Tibial nerve (tissue), 3 donors: Measurements from ENCODE around the gene EXOC3.

Source experiments
- POLR2A ChIP-seq, 2 donors: fragments of 450-650 bp; IDR thresholded peaks; one replicate each; pipeline ENCODE4 v1.6.1; 2017; ENCODE audit warnings: antibody characterized with exemption in 2 of 2, mild to moderate bottlenecking in 2 of 2, moderate library complexity in 2 of 2
- TF ChIP-seq, protein P1 (sequence below), 5 experiments: fragments of 200-600 bp in 3 of 5; fragments of 450-650 bp in 2 of 5; sonication (generic) in 3 of 5; IDR thresholded peaks; one replicate each; pipeline ENCODE4 v1.5.1; 2016 to 2019; ENCODE audit warnings: antibody characterized with exemption in 5 of 5, mild to moderate bottlenecking in 3 of 5, moderate library complexity in 2 of 5

DNA sequence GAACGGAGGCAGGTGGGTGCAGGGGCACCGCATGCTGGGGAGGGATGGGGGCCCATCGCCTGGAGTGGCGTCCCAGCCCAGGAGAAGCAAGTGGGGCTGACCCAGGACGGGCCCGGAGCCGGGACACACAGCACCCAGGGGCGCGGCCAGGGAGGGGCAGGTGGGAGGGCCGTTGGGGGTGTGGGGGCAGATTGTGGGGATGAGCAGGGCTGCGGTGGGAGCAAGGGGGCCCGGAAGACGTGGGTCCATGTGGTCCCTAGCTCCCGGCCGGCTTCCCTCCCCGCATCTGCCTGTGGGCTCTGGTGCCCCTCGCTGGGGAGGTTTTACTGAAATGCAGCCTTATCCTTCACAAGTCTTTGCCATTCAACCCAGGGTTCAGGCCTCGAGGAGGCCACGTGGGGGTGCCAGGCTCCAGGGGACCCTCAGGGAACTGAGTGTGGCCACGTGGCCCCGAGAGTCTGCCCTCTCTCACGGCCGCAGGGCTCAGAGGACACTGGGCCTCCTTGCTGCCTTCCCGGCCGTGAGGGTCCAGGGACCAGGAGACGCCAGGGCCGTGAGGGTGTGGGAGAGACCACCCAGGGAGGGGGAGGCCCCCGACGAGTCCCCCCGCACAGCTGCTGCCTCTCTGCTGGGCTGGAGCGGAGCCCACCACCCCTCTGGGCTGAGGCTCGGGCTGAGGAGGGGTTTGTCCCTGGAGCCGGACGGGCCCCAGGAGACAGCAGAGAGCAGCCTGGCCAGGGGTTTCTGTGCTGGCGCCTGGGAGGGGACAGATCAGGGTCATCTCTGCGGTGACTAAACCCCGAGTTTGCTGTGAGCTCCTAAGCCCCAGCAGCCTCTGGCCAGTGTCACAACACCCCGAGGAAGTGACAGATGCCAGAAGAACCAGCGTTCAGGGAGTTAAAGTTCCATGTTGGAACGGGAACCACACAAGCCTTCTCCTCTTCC is 46.0 kb downstream of the EXOC3 start:
- no peak for TF ChIP-seq POLR2A (IDR thresholded peaks at IDR 0.05)
- TF ChIP-seq, protein P1, sequence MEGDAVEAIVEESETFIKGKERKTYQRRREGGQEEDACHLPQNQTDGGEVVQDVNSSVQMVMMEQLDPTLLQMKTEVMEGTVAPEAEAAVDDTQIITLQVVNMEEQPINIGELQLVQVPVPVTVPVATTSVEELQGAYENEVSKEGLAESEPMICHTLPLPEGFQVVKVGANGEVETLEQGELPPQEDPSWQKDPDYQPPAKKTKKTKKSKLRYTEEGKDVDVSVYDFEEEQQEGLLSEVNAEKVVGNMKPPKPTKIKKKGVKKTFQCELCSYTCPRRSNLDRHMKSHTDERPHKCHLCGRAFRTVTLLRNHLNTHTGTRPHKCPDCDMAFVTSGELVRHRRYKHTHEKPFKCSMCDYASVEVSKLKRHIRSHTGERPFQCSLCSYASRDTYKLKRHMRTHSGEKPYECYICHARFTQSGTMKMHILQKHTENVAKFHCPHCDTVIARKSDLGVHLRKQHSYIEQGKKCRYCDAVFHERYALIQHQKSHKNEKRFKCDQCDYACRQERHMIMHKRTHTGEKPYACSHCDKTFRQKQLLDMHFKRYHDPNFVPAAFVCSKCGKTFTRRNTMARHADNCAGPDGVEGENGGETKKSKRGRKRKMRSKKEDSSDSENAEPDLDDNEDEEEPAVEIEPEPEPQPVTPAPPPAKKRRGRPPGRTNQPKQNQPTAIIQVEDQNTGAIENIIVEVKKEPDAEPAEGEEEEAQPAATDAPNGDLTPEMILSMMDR (IDR thresholded peaks at IDR 0.05): no peak
